ENCODE results near the gene BTD.

BTD gene

GRCh38 chr3:15601399-15602145 is at the start of gene BTD, which contains the start of gene HACL1:
Gene BTD (plus strand): TSS chr3:15601745. CDS start chr3:15635440, 33,695 bp downstream.
Gene HACL1 (minus strand): TSS chr3:15601569. CDS start chr3:15601463, 106 bp downstream.
- Histone ChIP-seq H3K27me3 (ENCODE audit: low read depth, low read length) (no peaks in the 10 kb centered on the region), H3K4me1 (ENCODE audit: control insufficient read depth in 1 of 2, insufficient read depth in 2 of 2, low read length in 2 of 2) (peaks cover 15 to 16% of the 10 kb centered on the region in 2 donors), H3K36me3 (ENCODE audit: control insufficient read depth in 1 of 2, insufficient read depth in 2 of 2, low read length in 2 of 2) (peaks cover 18 to 26% of the 10 kb centered on the region in 2 donors), H3K9me3 (ENCODE audit: control insufficient read depth in 1 of 2, low read length in 2 of 2) (no peaks in the 10 kb centered on the region), H3K27ac (ENCODE audit: low read length) (peak within 1 kb of the TSS; percentile 95), H3K4me3 (ENCODE audit: low read depth in 1 of 2, low read length in 2 of 2) (peak within 1 kb of the TSS; percentile 93 to 100)

- Histone ChIP-seq H3K4me1 (ENCODE audit: control insufficient read depth in 1 of 2, insufficient read depth in 2 of 2, low read length in 2 of 2) (no peaks in the 10 kb centered on the region), H3K36me3 (ENCODE audit: control insufficient read depth in 1 of 2, insufficient read depth in 2 of 2, low read length in 2 of 2) (peaks cover 0 to 17% of the 10 kb centered on the region in 2 donors), H3K9me3 (ENCODE audit: control insufficient read depth in 1 of 2, low read length in 2 of 2) (no peaks in the 10 kb centered on the region), H3K27me3 (ENCODE audit: low read depth, low read length) (no peaks in the 10 kb centered on the region), H3K4me3 (ENCODE audit: low read depth in 1 of 2, low read length in 2 of 2) (no peak overlapping the region), H3K27ac (ENCODE audit: low read length) (no peak overlapping the region)
These were observed 49.6 kb upstream of the BTD start for GRCh38 chr3:15551902-15552301.

- H3K4me1 ChIP-seq (ENCODE audit: control insufficient read depth in 1 of 2, insufficient read depth in 2 of 2, low read length in 2 of 2) = no peaks in the 10 kb centered on the region
- no peaks in the 10 kb centered on the region for H3K27me3 ChIP-seq (ENCODE audit: low read depth, low read length)
- H3K27ac ChIP-seq (ENCODE audit: low read length) = no peak overlapping the region
- no peak overlapping the region for H3K4me3 ChIP-seq (ENCODE audit: low read depth in 1 of 2, low read length in 2 of 2)
- peaks cover 0 to 21% of the 10 kb centered on the region in 2 donors for H3K36me3 ChIP-seq (ENCODE audit: control insufficient read depth in 1 of 2, insufficient read depth in 2 of 2, low read length in 2 of 2)
- no peaks in the 10 kb centered on the region for H3K9me3 ChIP-seq (ENCODE audit: control insufficient read depth in 1 of 2, low read length in 2 of 2)
These were observed 47.8 kb upstream of the BTD start for GRCh38 chr3:15553749-15554148.

GRCh38 chr3:15556512-15556911 is 45.0 kb upstream of the BTD start:
- Histone ChIP-seq H3K9me3 (ENCODE audit: control insufficient read depth in 1 of 2, low read length in 2 of 2) (no peaks in the 10 kb centered on the region), H3K36me3 (ENCODE audit: control insufficient read depth in 1 of 2, insufficient read depth in 2 of 2, low read length in 2 of 2) (peaks cover 10 to 34% of the 10 kb centered on the region in 2 donors), H3K4me1 (ENCODE audit: control insufficient read depth in 1 of 2, insufficient read depth in 2 of 2, low read length in 2 of 2) (no peaks in the 10 kb centered on the region), H3K27ac (ENCODE audit: low read length) (peak overlapping the region; percentile 27), H3K27me3 (ENCODE audit: low read depth, low read length) (no peaks in the 10 kb centered on the region), H3K4me3 (ENCODE audit: low read depth in 1 of 2, low read length in 2 of 2) (no peak overlapping the region)

- Histone ChIP-seq H3K36me3 (ENCODE audit: control insufficient read depth in 1 of 2, insufficient read depth in 2 of 2, low read length in 2 of 2) (peaks cover 12 to 32% of the 10 kb centered on the region in 2 donors), H3K4me3 (ENCODE audit: low read depth in 1 of 2, low read length in 2 of 2) (no peak overlapping the region), H3K27ac (ENCODE audit: low read length) (no peak overlapping the region), H3K4me1 (ENCODE audit: control insufficient read depth in 1 of 2, insufficient read depth in 2 of 2, low read length in 2 of 2) (no peaks in the 10 kb centered on the region), H3K9me3 (ENCODE audit: control insufficient read depth in 1 of 2, low read length in 2 of 2) (no peaks in the 10 kb centered on the region), H3K27me3 (ENCODE audit: low read depth, low read length) (no peaks in the 10 kb centered on the region)
These were observed 44.0 kb upstream of the BTD start for GRCh38 chr3:15557511-15557946.

GRCh38 chr3:15558581-15558980 is 43.0 kb upstream of the BTD start:
- Histone ChIP-seq H3K9me3 (ENCODE audit: control insufficient read depth in 1 of 2, low read length in 2 of 2) (no peaks in the 10 kb centered on the region), H3K36me3 (ENCODE audit: control insufficient read depth in 1 of 2, insufficient read depth in 2 of 2, low read length in 2 of 2) (peaks cover 20 to 37% of the 10 kb centered on the region in 2 donors), H3K4me3 (ENCODE audit: low read depth in 1 of 2, low read length in 2 of 2) (no peak overlapping the region), H3K27ac (ENCODE audit: low read length) (no peak overlapping the region), H3K27me3 (ENCODE audit: low read depth, low read length) (no peaks in the 10 kb centered on the region), H3K4me1 (ENCODE audit: control insufficient read depth in 1 of 2, insufficient read depth in 2 of 2, low read length in 2 of 2) (no peaks in the 10 kb centered on the region)

GRCh38 chr3:15562560-15562959 is 39.0 kb upstream of the BTD start:
- no peak overlapping the region for H3K4me3 ChIP-seq (ENCODE audit: low read depth in 1 of 2, low read length in 2 of 2)
- no peaks in the 10 kb centered on the region for H3K27me3 ChIP-seq (ENCODE audit: low read depth, low read length)
- H3K4me1 ChIP-seq (ENCODE audit: control insufficient read depth in 1 of 2, insufficient read depth in 2 of 2, low read length in 2 of 2) = no peaks in the 10 kb centered on the region
- peaks cover 38 to 71% of the 10 kb centered on the region in 2 donors for H3K36me3 ChIP-seq (ENCODE audit: control insufficient read depth in 1 of 2, insufficient read depth in 2 of 2, low read length in 2 of 2)
- H3K27ac ChIP-seq (ENCODE audit: low read length) = no peak overlapping the region
- H3K9me3 ChIP-seq (ENCODE audit: control insufficient read depth in 1 of 2, low read length in 2 of 2) = no peaks in the 10 kb centered on the region

GRCh38 chr3:15563190-15563589 is 38.4 kb upstream of the BTD start:
- Histone ChIP-seq H3K27me3 (ENCODE audit: low read depth, low read length) (no peaks in the 10 kb centered on the region), H3K36me3 (ENCODE audit: control insufficient read depth in 1 of 2, insufficient read depth in 2 of 2, low read length in 2 of 2) (peaks cover 44 to 78% of the 10 kb centered on the region in 2 donors), H3K4me1 (ENCODE audit: control insufficient read depth in 1 of 2, insufficient read depth in 2 of 2, low read length in 2 of 2) (no peaks in the 10 kb centered on the region), H3K9me3 (ENCODE audit: control insufficient read depth in 1 of 2, low read length in 2 of 2) (no peaks in the 10 kb centered on the region), H3K4me3 (ENCODE audit: low read depth in 1 of 2, low read length in 2 of 2) (no peak overlapping the region), H3K27ac (ENCODE audit: low read length) (no peak overlapping the region)

- Histone ChIP-seq H3K9me3 (ENCODE audit: control insufficient read depth in 1 of 2, low read length in 2 of 2) (no peaks in the 10 kb centered on the region), H3K4me1 (ENCODE audit: control insufficient read depth in 1 of 2, insufficient read depth in 2 of 2, low read length in 2 of 2) (no peaks in the 10 kb centered on the region), H3K27ac (ENCODE audit: low read length) (no peak overlapping the region), H3K36me3 (ENCODE audit: control insufficient read depth in 1 of 2, insufficient read depth in 2 of 2, low read length in 2 of 2) (peaks cover 40 to 45% of the 10 kb centered on the region in 2 donors), H3K27me3 (ENCODE audit: low read depth, low read length) (no peaks in the 10 kb centered on the region), H3K4me3 (ENCODE audit: low read depth in 1 of 2, low read length in 2 of 2) (no peak overlapping the region)
These were observed 29.4 kb upstream of the BTD start for GRCh38 chr3:15572138-15572537.

GRCh38 chr3:15575446-15575845 is 26.1 kb upstream of the BTD start:
- Histone ChIP-seq H3K36me3 (ENCODE audit: control insufficient read depth in 1 of 2, insufficient read depth in 2 of 2, low read length in 2 of 2) (peaks cover 30 to 42% of the 10 kb centered on the region in 2 donors), H3K4me3 (ENCODE audit: low read depth in 1 of 2, low read length in 2 of 2) (no peak overlapping the region), H3K9me3 (ENCODE audit: control insufficient read depth in 1 of 2, low read length in 2 of 2) (no peaks in the 10 kb centered on the region), H3K27me3 (ENCODE audit: low read depth, low read length) (no peaks in the 10 kb centered on the region), H3K4me1 (ENCODE audit: control insufficient read depth in 1 of 2, insufficient read depth in 2 of 2, low read length in 2 of 2) (no peaks in the 10 kb centered on the region), H3K27ac (ENCODE audit: low read length) (no peak overlapping the region)

GRCh38 chr3:15576475-15576874 is 25.1 kb upstream of the BTD start:
- H3K27me3 ChIP-seq (ENCODE audit: low read depth, low read length) = no peaks in the 10 kb centered on the region
- H3K36me3 ChIP-seq (ENCODE audit: control insufficient read depth in 1 of 2, insufficient read depth in 2 of 2, low read length in 2 of 2) = peaks cover 33 to 36% of the 10 kb centered on the region in 2 donors
- no peaks in the 10 kb centered on the region for H3K9me3 ChIP-seq (ENCODE audit: control insufficient read depth in 1 of 2, low read length in 2 of 2)
- H3K4me1 ChIP-seq (ENCODE audit: control insufficient read depth in 1 of 2, insufficient read depth in 2 of 2, low read length in 2 of 2) = no peaks in the 10 kb centered on the region
- H3K27ac ChIP-seq (ENCODE audit: low read length) = no peak overlapping the region
- H3K4me3 ChIP-seq (ENCODE audit: low read depth in 1 of 2, low read length in 2 of 2) = no peak overlapping the region
